Astrocyte (in vitro differentiated cells and primary cell): ENCODE measurements around the gene DPF3.

Source experiments
- EZH2 ChIP-seq: IDR thresholded peaks from 2 replicates; pipeline ENCODE4 v1.6.1; 2012; ENCODE audit warnings: mild to moderate bottlenecking, low read length, inconsistent platforms; ENCODE audit not compliant: insufficient read depth
- TF ChIP-seq, protein P1 (sequence below): IDR thresholded peaks from 2 replicates; pipeline ENCODE4 v1.5.1; 2011; ENCODE audit warnings: low read depth, mild to moderate bottlenecking, inconsistent platforms, low read length, moderate library complexity; ENCODE audit not compliant: insufficient read depth

GRCh38 chr14:72706485-72706884 lies 187.4 kb downstream of the DPF3 start:
- TF ChIP-seq, protein P1, sequence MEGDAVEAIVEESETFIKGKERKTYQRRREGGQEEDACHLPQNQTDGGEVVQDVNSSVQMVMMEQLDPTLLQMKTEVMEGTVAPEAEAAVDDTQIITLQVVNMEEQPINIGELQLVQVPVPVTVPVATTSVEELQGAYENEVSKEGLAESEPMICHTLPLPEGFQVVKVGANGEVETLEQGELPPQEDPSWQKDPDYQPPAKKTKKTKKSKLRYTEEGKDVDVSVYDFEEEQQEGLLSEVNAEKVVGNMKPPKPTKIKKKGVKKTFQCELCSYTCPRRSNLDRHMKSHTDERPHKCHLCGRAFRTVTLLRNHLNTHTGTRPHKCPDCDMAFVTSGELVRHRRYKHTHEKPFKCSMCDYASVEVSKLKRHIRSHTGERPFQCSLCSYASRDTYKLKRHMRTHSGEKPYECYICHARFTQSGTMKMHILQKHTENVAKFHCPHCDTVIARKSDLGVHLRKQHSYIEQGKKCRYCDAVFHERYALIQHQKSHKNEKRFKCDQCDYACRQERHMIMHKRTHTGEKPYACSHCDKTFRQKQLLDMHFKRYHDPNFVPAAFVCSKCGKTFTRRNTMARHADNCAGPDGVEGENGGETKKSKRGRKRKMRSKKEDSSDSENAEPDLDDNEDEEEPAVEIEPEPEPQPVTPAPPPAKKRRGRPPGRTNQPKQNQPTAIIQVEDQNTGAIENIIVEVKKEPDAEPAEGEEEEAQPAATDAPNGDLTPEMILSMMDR, result no peak
- TF ChIP-seq EZH2, result no peak
